RCC 7860 (cell line): ENCODE results near the gene HECTD4.
A peak's percentile ranks its signal among the peaks of the same experiment; 100 is the strongest.
"Not testable (repeated sequence)": the region's sequence is repeated elsewhere in the genome, so short reads cannot be mapped to it uniquely, and the experiment has no call there.

ENCODE experiments used
- DNase-seq: peaks from one replicate; pipeline ENCODE4 v3.0.0-alpha.2; 2015; ENCODE audit warnings: low spot score
- FAIRE-seq: peaks from 2 replicates; lab custom pipeline; 2012; peaks lifted over from hg19 to GRCh38; lab: Jason Lieb, UNC

The HECTD4 gene

GRCh38 chr12:112381883-112382796 lies at the start of gene HECTD4:
Gene HECTD4, minus strand, starts transcription at chr12:112382431. Its CDS starts 303 bp downstream, at chr12:112382128.
- no peak for FAIRE-seq

DNA sequence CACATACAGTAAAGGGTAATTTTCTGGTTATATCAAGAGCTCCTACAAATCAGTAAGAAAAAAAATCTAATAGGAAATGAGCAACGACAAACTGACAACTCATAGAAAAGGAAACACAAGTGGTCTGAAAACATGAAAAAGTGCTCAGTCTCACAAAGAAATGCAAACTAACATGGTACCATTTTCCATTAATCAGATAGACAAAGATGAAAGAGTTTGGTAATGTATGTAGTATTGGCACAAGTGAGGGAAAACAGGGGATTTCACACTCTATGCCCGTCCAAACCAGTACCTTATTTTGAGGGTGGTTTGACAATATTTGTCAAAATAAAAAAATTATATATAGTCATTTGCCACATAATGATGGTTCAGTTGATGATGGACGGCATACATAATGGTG lies 49.7 kb upstream of the HECTD4 start:
- FAIRE-seq = no peak

More at GRCh38 chr12:112381883-112382796, at the start of gene HECTD4:
- DNase-seq = peak; percentile 66

DNA sequence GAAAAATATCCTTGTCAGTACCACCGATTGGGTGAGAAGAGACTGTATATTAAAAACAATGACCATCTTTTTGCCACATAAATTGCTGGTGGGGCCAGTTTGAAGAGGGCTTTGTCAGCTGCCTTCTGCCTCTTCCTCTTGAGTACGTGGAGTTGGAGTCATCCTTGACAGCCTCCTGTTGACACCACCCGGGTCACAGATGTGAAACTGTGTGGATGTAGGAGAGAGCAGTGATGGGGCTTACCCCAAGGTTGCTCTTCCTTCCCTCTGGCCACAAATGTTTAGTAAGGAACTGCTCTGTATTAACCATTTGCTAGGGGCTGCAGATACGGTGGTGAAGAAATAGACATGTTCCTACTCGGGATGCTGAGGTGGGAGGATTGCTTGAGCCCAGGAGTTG lies 48.7 kb upstream of the HECTD4 start:
- no peak for DNase-seq
- no peak for FAIRE-seq

More for the DNA sequence above, 49.7 kb upstream of the HECTD4 start:
- DNase-seq = no peak

- no peak for FAIRE-seq
Observed at GRCh38 chr12:112427760-112428159, 45.5 kb upstream of the HECTD4 start.

DNA sequence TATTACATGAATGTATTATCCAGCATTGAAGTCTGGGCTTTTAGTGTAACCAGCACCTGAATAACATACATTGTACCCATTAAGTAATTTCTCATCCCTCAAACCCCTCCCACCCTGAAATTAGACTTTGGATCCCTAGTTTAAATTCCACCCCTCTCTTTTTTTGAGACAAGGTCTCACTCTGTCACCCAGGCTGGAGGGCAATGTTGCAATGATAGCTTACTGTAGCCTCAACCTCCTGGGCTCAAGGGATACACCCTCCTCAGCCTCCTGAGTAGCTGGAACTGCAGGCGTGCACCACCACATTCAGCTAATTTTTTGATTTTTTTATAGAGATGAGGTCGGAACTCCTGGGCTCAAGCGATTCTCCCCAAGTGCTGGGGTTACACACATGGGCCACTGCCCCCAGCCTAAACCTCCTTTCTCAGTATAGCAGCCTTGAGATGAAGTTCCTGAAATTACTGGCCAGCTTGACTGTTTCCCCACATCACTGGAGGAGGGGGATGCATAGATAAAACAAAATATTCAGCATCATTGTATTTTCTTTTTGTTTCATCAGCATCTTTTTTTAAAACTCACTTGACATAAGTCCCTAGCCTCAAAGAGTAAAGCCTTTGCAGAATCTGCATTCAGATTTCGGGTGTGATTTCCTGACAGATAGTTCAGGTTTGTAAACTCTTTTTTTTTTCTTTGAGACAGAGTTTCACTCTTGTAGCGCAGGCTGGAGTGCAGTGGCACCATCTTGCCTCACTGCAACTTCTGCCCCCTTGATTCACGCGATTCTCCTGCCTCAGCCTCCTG lies 43.6 kb upstream of the HECTD4 start:
- no peak for FAIRE-seq

More at GRCh38 chr12:112427760-112428159, 45.5 kb upstream of the HECTD4 start:
- no peak for DNase-seq

GRCh38 chr12:112424126-112424525 lies 41.9 kb upstream of the HECTD4 start:
- FAIRE-seq (no peak), DNase-seq (no peak)

More for the DNA sequence above, 43.6 kb upstream of the HECTD4 start:
- DNase-seq = no peak

DNA sequence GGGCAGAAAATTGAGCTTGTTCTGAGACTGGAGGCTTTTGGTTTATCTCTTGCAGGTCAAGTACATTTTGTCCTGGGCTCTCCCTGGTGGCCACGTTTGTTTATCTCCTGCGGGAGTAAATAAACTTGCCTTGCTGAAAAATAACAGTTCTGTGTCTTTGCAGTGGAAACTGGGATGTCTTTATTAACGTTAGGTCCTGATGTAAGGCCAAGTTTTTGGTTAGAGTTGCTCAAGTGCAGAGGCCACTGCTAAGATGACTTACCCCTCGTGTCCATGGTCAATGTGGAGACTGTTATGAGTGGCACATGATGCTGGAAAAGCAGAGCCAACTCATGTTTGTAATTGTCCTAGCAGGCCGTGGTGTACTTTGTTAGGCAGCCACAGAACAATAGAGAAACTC lies 40.3 kb upstream of the HECTD4 start:
- FAIRE-seq = no peak
- DNase-seq = no peak

GRCh38 chr12:112421363-112421762 lies 39.1 kb upstream of the HECTD4 start:
- no peak for DNase-seq
- no peak for FAIRE-seq

DNA sequence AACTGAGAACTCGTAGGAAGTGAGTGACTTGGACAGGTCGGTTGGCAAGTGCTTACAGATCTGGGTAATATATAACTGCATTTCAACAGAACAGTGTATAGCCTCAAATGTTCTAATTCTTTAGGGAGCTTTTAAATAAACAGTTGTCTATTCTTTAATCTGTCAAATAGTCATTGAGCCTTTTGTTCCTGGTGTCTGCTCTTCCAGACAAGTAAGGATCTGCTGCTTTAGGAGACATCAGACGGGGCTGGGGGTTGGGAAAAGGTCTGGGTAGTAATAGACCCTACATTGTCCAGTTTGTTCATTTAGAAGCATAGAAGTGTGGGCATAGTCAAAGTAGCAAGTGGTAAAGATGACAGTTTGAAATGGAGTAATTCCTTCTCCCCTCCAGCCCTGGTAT lies 38.5 kb upstream of the HECTD4 start:
- no peak for FAIRE-seq

GRCh38 chr12:112419297-112420133 lies 37.3 kb upstream of the HECTD4 start:
- DNase-seq = peak; percentile 55
- FAIRE-seq = no peak

More for the DNA sequence above, 38.5 kb upstream of the HECTD4 start:
- DNase-seq = no peak

GRCh38 chr12:112418608-112419296 lies 36.5 kb upstream of the HECTD4 start, which contains the start of gene PTPN11:
Gene PTPN11, plus strand, starts transcription at chr12:112418947. Its CDS starts 165 bp downstream, at chr12:112419112.
- DNase-seq (peak; percentile 53), FAIRE-seq (no peak)

- DNase-seq (no peak), FAIRE-seq (no peak)
Observed at GRCh38 chr12:112418273-112418607, 36.0 kb upstream of the HECTD4 start.

GRCh38 chr12:112415457-112415856 lies 33.2 kb upstream of the HECTD4 start:
- DNase-seq, FAIRE-seq: not testable (repeated sequence)

DNA sequence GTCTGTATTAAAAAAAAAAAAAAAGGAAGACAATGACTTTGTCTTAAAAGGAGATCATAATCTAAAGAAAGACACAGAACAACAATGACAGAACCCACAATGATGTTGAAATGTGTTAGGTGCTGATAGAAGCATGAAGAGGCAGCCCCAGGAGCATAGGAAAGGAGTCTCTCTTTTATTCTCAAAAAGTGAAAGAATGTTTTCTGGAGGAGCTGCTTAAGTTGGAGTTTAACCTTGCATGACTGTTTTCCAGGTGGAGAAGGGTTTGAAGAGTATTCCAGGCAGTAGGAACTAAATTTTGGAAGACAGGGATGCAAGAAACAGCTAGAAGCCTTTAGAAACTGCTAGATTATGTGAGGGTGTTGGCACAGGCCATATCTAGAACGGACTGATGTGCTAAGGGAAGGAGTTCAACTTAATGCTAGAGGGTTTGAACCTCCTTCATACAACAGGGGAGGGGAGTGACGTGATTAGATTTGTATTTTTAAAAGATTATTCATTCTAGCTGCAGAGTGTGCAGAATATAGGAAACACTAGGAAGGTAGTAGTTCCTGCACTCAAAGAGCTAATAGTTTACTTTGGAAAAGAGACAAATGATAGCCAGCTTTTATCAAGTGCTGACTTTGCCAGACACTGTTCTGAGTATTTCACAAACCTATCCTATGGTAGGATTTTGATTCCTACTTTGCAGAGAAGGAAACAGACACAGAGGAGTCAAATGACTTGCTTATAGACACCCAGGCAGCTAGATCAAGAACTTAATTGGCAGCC lies 31.8 kb upstream of the HECTD4 start:
- DNase-seq = no peak
- no peak for FAIRE-seq

GRCh38 chr12:112409906-112410244 lies 27.6 kb upstream of the HECTD4 start:
- DNase-seq (no peak), FAIRE-seq (no peak)

- FAIRE-seq (no peak), DNase-seq (peak; percentile 81)
Observed at GRCh38 chr12:112409064-112409905, 27.1 kb upstream of the HECTD4 start, which contains the start of gene RPL6. Gene RPL6, minus strand, starts transcription at chr12:112409605. Its CDS starts 949 bp downstream, at chr12:112408656.

DNA sequence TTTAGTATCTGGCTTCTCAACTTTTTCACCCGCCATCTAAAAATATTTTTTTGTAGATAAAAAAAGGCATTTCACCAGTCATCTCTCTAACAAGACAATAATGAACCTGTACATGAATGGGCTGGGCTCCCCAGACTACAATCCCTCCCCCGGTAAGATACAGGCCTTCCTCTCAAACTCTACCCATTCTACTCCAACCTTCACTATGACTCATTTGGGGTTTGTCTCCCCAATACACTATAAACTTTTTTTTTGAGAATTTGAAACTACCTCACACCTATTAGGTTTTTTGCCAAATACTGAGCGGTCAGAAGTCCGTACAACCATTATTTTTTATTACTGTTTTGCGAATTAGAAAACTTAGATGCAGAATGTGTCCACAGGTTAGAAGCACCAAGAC lies 26.4 kb upstream of the HECTD4 start:
- DNase-seq = no peak
- FAIRE-seq = no peak

GRCh38 chr12:112407683-112408082 lies 25.5 kb upstream of the HECTD4 start:
- FAIRE-seq = not testable (repeated sequence)

More at GRCh38 chr12:112407683-112408082, 25.5 kb upstream of the HECTD4 start:
- not testable (repeated sequence) for DNase-seq
